GM12878 (cell line): Measurements from ENCODE around the gene ZNF407.

Experiments used
- BRCA1 ChIP-seq: IDR thresholded peaks from 2 replicates; pipeline ENCODE4 v1.6.1; 2011; ENCODE audit warnings: low read depth, low read length, improper control_type of control experiment
- SMC3 ChIP-seq: IDR thresholded peaks from 2 replicates; pipeline ENCODE4 v1.6.1; 2011; ENCODE audit warnings: low read length, improper control_type of control experiment, borderline replicate concordance
- TF ChIP-seq, protein P1 (sequence below), 3 experiments: IDR thresholded peaks in 2 of 3; conservative IDR thresholded peaks in 1 of 3; 2 replicates each; pipeline ENCODE4 v1.5.1; 2011; ENCODE audit warnings: low read depth in 3 of 3, low read length in 3 of 3, mild to moderate bottlenecking in 3 of 3, control low read depth in 2 of 3, moderate library complexity in 2 of 3, inconsistent platforms in 1 of 3, mixed read lengths in 1 of 3; ENCODE audit not compliant: control insufficient read depth in 2 of 3, insufficient read depth in 1 of 3; ENCODE audit errors: extremely low read depth in 1 of 3

DNA sequence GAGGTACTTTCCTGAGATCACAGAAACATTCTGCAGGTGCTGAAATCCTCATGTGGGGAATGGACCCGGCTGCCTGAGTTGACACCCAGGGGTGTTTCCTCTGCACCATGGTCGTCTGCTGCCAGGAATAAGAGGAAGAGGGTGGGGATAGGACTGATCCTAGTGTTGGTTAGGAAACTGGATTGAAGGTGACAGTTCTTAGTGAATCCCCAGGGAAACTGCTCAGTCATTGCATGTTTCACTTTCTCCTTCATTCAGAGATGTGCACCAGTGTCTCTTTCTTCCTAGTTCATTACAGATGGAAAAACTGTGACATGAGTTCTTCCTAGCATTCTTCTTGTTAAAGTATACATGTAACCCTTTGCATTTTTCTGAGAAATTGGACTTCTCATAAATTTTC is 317.0 kb downstream of the ZNF407 start:
- TF ChIP-seq SMC3 (no peak), BRCA1 (no peak)
- TF ChIP-seq, protein P1, sequence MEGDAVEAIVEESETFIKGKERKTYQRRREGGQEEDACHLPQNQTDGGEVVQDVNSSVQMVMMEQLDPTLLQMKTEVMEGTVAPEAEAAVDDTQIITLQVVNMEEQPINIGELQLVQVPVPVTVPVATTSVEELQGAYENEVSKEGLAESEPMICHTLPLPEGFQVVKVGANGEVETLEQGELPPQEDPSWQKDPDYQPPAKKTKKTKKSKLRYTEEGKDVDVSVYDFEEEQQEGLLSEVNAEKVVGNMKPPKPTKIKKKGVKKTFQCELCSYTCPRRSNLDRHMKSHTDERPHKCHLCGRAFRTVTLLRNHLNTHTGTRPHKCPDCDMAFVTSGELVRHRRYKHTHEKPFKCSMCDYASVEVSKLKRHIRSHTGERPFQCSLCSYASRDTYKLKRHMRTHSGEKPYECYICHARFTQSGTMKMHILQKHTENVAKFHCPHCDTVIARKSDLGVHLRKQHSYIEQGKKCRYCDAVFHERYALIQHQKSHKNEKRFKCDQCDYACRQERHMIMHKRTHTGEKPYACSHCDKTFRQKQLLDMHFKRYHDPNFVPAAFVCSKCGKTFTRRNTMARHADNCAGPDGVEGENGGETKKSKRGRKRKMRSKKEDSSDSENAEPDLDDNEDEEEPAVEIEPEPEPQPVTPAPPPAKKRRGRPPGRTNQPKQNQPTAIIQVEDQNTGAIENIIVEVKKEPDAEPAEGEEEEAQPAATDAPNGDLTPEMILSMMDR (IDR thresholded peaks at IDR 0.05 in 2 of 3, conservative IDR thresholded peaks at IDR 0.05 in 1 of 3; ENCODE audit: control insufficient read depth in 2 of 3, extremely low read depth in 1 of 3, insufficient read depth in 1 of 3, low read depth in 3 of 3, low read length in 3 of 3) = no peak
